Skeletal muscle tissue (tissue), 4 donors: ENCODE measurements around the gene KIF19. TPM values are rescaled to one million over a fixed set of nuclear protein-coding genes. Genes with fewer than 3 reads are reported as not detected.
A peak's percentile ranks its signal among the peaks of the same experiment; 100 is the strongest.

Experiments used
- H3K27ac ChIP-seq: one replicate; pipeline ENCODE4 v1.7.0; 2013; ENCODE audit warnings: mild to moderate bottlenecking, low read depth, low read length, inconsistent platforms
- H3K27me3 ChIP-seq, 3 donors: one replicate each; pipeline ENCODE4 v1.7.0; 2013; ENCODE audit warnings: low read length in 3 of 3; ENCODE audit not compliant: control insufficient read depth in 3 of 3, insufficient read depth in 3 of 3
- H3K36me3 ChIP-seq, 3 donors: one replicate each; pipeline ENCODE4 v1.7.0; 2013; ENCODE audit warnings: low read length in 3 of 3; ENCODE audit not compliant: control insufficient read depth in 3 of 3, insufficient read depth in 3 of 3
- H3K4me1 ChIP-seq, 3 donors: one replicate each; pipeline ENCODE4 v1.7.0; 2013; ENCODE audit warnings: low read length in 3 of 3, mild to moderate bottlenecking in 3 of 3; ENCODE audit not compliant: control insufficient read depth in 3 of 3, insufficient read depth in 3 of 3
- H3K4me3 ChIP-seq, 3 donors: one replicate each; pipeline ENCODE4 v1.7.0; 2013; ENCODE audit warnings: low read length in 3 of 3
- H3K9ac ChIP-seq, 3 donors: one replicate each; pipeline ENCODE4 v1.7.0; 2013; ENCODE audit warnings: low read length in 3 of 3, mild to moderate bottlenecking in 3 of 3, moderate library complexity in 2 of 3, low read depth in 1 of 3
- H3K9me3 ChIP-seq, 3 donors: one replicate each; pipeline ENCODE4 v1.7.0; 2013; ENCODE audit warnings: low read length in 3 of 3; ENCODE audit not compliant: control insufficient read depth in 3 of 3
- total RNA-seq: library from RNA; depleted of rRNA; stranded (reverse); fragments of >200 nt; gene quantifications from one replicate; pipeline ENCODE4 v1.2.3, GENCODE V29; 2014
- donor health status: Osteomylitis.

Gene KIF19
- total RNA-seq, 1 donor from 2014 or later, result 1.0 TPM

- Histone ChIP-seq H3K9ac (no peak overlapping the region), H3K4me3 (no peak overlapping the region), H3K36me3 (no peaks in the 10 kb centered on the region), H3K9me3 (peaks cover 0 to 2% (median 0%) of the 10 kb centered on the region in 3 donors), H3K27me3 (no peaks in the 10 kb centered on the region), H3K27ac (no peak overlapping the region), H3K4me1 (peaks cover 67 to 77% (median 71%) of the 10 kb centered on the region in 3 donors)
Observed at GRCh38 chr17:74390680-74391653, 64.9 kb downstream of the KIF19 start.

GRCh38 chr17:74391771-74392170, 65.7 kb downstream of the KIF19 start:
- no peaks in the 10 kb centered on the region for H3K36me3 ChIP-seq
- no peak overlapping the region for H3K4me3 ChIP-seq
- no peak overlapping the region for H3K27ac ChIP-seq
- no peak overlapping the region for H3K9ac ChIP-seq
- H3K4me1 ChIP-seq, result peaks cover 61 to 76% (median 70%) of the 10 kb centered on the region in 3 donors
- no peaks in the 10 kb centered on the region for H3K27me3 ChIP-seq
- H3K9me3 ChIP-seq, result peaks cover 0 to 2% (median 0%) of the 10 kb centered on the region in 3 donors

- Histone ChIP-seq H3K27me3 (no peaks in the 10 kb centered on the region), H3K27ac (peak overlapping the region; percentile 76), H3K4me1 (peaks cover 50 to 68% (median 59%) of the 10 kb centered on the region in 3 donors)
Observed at GRCh38 chr17:74392848-74393247, 66.8 kb downstream of the KIF19 start.

GRCh38 chr17:74393346-74393942, 67.4 kb downstream of the KIF19 start:
- H3K36me3 ChIP-seq, result no peaks in the 10 kb centered on the region
- H3K27me3 ChIP-seq, result no peaks in the 10 kb centered on the region
- peak overlapping the region; percentile 76 for H3K27ac ChIP-seq
- peaks cover 47 to 64% (median 53%) of the 10 kb centered on the region in 3 donors for H3K4me1 ChIP-seq
- peak overlapping the region in 1 of 3 donors; percentile 77 for H3K9ac ChIP-seq
- H3K4me3 ChIP-seq, result no peak overlapping the region
- peaks cover 0 to 2% (median 0%) of the 10 kb centered on the region in 3 donors for H3K9me3 ChIP-seq

More at GRCh38 chr17:74392848-74393247, 66.8 kb downstream of the KIF19 start:
- Histone ChIP-seq H3K4me3 (no peak overlapping the region), H3K9me3 (peaks cover 0 to 2% (median 0%) of the 10 kb centered on the region in 3 donors), H3K9ac (no peak overlapping the region), H3K36me3 (no peaks in the 10 kb centered on the region)

GRCh38 chr17:74394275-74394950, 68.4 kb downstream of the KIF19 start:
- peaks cover 0 to 2% (median 0%) of the 10 kb centered on the region in 3 donors for H3K9me3 ChIP-seq
- H3K4me3 ChIP-seq, result peak overlapping the region; percentile 30 to 45 (median 37)
- H3K9ac ChIP-seq, result peak overlapping the region; percentile 39 to 77 (median 65)
- H3K4me1 ChIP-seq, result peaks cover 37 to 54% (median 43%) of the 10 kb centered on the region in 3 donors
- H3K27ac ChIP-seq, result peak overlapping the region; percentile 76
- no peaks in the 10 kb centered on the region for H3K27me3 ChIP-seq
- H3K36me3 ChIP-seq, result no peaks in the 10 kb centered on the region

GRCh38 chr17:74394977-74395376, 69.0 kb downstream of the KIF19 start:
- Histone ChIP-seq H3K9me3 (peaks cover 0 to 2% (median 0%) of the 10 kb centered on the region in 3 donors), H3K27ac (peak overlapping the region; percentile 76), H3K4me1 (peaks cover 35 to 51% (median 40%) of the 10 kb centered on the region in 3 donors), H3K9ac (peak overlapping the region; percentile 39 to 77 (median 65)), H3K36me3 (no peaks in the 10 kb centered on the region), H3K27me3 (no peaks in the 10 kb centered on the region), H3K4me3 (peak overlapping the region; percentile 24 to 45 (median 34))

- H3K27ac ChIP-seq, result peak overlapping the region; percentile 76
Observed at GRCh38 chr17:74396567-74396966, 70.5 kb downstream of the KIF19 start.

GRCh38 chr17:74402048-74402447, 76.0 kb downstream of the KIF19 start:
- peaks cover 0 to 3% (median 0%) of the 10 kb centered on the region in 3 donors for H3K27me3 ChIP-seq
- peaks cover 9 to 15% (median 9%) of the 10 kb centered on the region in 3 donors for H3K4me1 ChIP-seq
- no peaks in the 10 kb centered on the region for H3K9me3 ChIP-seq

More at GRCh38 chr17:74396567-74396966, 70.5 kb downstream of the KIF19 start:
- peaks cover 35 to 48% (median 40%) of the 10 kb centered on the region in 3 donors for H3K4me1 ChIP-seq
- H3K36me3 ChIP-seq, result no peaks in the 10 kb centered on the region
- peaks cover 0 to 2% (median 0%) of the 10 kb centered on the region in 3 donors for H3K9me3 ChIP-seq
- no peaks in the 10 kb centered on the region for H3K27me3 ChIP-seq
- H3K9ac ChIP-seq, result no peak overlapping the region
- H3K4me3 ChIP-seq, result no peak overlapping the region

GRCh38 chr17:74403512-74404137, 77.6 kb downstream of the KIF19 start:
- Histone ChIP-seq H3K4me1 (peaks cover 9 to 12% (median 10%) of the 10 kb centered on the region in 3 donors), H3K27ac (no peak overlapping the region), H3K4me3 (peak overlapping the region in 1 of 3 donors; percentile 29), H3K27me3 (peaks cover 0 to 3% (median 0%) of the 10 kb centered on the region in 3 donors), H3K36me3 (no peaks in the 10 kb centered on the region), H3K9me3 (no peaks in the 10 kb centered on the region), H3K9ac (peak overlapping the region in 1 of 3 donors; percentile 25)

More at GRCh38 chr17:74402048-74402447, 76.0 kb downstream of the KIF19 start:
- no peak overlapping the region for H3K4me3 ChIP-seq
- no peak overlapping the region for H3K9ac ChIP-seq
- H3K27ac ChIP-seq, result no peak overlapping the region
- no peaks in the 10 kb centered on the region for H3K36me3 ChIP-seq
